ENCODE results near the gene RASSF5. TPM values are rescaled to one million over a fixed set of nuclear protein-coding genes. Genes with fewer than 3 reads are reported as not detected.

RASSF5 gene
- total and polyA plus RNA-seq, 10 of the 15 experiments (the other 5 are each of a cell fraction or from before 2014, with no cell fraction given), result 14.0 to 89.6 (median 68.9) TPM

DNA sequence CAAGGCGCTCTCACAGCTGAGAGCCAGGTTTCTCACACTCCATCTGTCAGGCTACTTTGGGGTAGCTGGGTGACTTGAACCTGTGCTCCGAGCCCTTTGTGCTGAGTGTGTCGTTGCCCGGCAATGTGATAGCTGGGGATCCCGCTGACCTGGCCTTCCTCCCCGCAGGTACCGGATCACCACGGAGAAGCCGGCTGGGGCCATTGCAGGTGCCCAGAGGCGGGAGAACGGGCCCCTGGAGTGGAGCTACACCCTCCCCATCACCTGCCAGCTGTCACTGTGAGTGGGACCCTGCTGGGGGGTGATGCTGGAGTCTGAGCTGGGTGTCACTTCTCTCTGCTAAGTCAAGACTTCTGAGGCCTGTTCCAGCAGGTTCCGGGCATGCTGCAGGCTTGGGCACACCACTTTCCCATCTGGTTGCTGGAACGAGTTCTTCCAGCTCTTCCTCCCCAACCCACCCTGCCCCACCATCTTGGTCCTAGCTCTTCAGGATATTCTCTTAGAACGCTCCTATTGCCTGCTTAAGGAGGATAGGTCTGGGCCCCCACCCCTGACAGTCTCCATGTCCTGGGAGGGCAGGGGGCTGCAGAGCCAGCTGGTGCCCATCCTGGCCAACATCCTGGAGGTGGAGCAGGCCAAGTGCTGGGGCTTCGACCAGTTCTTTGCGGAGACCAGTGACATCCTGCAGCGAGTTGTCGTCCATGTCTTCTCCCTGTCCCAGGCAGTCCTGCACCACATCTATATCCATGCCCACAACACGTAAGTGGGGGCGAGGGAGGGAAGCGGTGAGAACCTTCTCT is 29.6 kb upstream of the RASSF5 start:
- H3K9me3 ChIP-seq (replicated peaks; ENCODE audit: control insufficient read depth, insufficient read depth, low read length), result no peaks in the 10 kb centered on the region
- intact Hi-C loops (cut with micrococcal nuclease; ENCODE audit: unreplicated experiment), result loop anchor here (2.0 kb wide), 3 partner anchors 15 to 105 kb away; no protein-coding TSS in a partner anchor
- no peak for TF ChIP-seq ZBED1 (IDR thresholded peaks at IDR 0.05; ENCODE audit: borderline replicate concordance)
- no peak for TF ChIP-seq SP1 (IDR thresholded peaks at IDR 0.05; ENCODE audit: low read depth, low read length)
- TF ChIP-seq, protein P1, sequence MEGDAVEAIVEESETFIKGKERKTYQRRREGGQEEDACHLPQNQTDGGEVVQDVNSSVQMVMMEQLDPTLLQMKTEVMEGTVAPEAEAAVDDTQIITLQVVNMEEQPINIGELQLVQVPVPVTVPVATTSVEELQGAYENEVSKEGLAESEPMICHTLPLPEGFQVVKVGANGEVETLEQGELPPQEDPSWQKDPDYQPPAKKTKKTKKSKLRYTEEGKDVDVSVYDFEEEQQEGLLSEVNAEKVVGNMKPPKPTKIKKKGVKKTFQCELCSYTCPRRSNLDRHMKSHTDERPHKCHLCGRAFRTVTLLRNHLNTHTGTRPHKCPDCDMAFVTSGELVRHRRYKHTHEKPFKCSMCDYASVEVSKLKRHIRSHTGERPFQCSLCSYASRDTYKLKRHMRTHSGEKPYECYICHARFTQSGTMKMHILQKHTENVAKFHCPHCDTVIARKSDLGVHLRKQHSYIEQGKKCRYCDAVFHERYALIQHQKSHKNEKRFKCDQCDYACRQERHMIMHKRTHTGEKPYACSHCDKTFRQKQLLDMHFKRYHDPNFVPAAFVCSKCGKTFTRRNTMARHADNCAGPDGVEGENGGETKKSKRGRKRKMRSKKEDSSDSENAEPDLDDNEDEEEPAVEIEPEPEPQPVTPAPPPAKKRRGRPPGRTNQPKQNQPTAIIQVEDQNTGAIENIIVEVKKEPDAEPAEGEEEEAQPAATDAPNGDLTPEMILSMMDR (IDR thresholded peaks at IDR 0.05 in 2 of 3, conservative IDR thresholded peaks at IDR 0.05 in 1 of 3; ENCODE audit: control insufficient read depth in 2 of 3, extremely low read depth in 1 of 3, insufficient read depth in 1 of 3, low read depth in 3 of 3, low read length in 3 of 3), result no peak
- TF ChIP-seq, protein P2, sequence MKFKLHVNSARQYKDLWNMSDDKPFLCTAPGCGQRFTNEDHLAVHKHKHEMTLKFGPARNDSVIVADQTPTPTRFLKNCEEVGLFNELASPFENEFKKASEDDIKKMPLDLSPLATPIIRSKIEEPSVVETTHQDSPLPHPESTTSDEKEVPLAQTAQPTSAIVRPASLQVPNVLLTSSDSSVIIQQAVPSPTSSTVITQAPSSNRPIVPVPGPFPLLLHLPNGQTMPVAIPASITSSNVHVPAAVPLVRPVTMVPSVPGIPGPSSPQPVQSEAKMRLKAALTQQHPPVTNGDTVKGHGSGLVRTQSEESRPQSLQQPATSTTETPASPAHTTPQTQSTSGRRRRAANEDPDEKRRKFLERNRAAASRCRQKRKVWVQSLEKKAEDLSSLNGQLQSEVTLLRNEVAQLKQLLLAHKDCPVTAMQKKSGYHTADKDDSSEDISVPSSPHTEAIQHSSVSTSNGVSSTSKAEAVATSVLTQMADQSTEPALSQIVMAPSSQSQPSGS (IDR thresholded peaks at IDR 0.05; ENCODE audit: low read length), result no peak
- TF ChIP-seq HDAC2 (IDR thresholded peaks at IDR 0.05), result no peak
- TF ChIP-seq MEF2A (IDR thresholded peaks at IDR 0.05; ENCODE audit: insufficient read depth, low read depth, low read length), result no peak
- TF ChIP-seq SRF (IDR thresholded peaks at IDR 0.05; ENCODE audit: low read depth in 2 of 2, low read length in 2 of 2), result no peak
- TF ChIP-seq TARDBP (IDR thresholded peaks at IDR 0.05; ENCODE audit: borderline replicate concordance), result no peak
- TF ChIP-seq GATAD2B (conservative IDR thresholded peaks at IDR 0.05; ENCODE audit: low read depth), result no peak
- no peak for TF ChIP-seq BMI1 (IDR thresholded peaks at IDR 0.05; ENCODE audit: borderline replicate concordance)
- TF ChIP-seq, protein P3, sequence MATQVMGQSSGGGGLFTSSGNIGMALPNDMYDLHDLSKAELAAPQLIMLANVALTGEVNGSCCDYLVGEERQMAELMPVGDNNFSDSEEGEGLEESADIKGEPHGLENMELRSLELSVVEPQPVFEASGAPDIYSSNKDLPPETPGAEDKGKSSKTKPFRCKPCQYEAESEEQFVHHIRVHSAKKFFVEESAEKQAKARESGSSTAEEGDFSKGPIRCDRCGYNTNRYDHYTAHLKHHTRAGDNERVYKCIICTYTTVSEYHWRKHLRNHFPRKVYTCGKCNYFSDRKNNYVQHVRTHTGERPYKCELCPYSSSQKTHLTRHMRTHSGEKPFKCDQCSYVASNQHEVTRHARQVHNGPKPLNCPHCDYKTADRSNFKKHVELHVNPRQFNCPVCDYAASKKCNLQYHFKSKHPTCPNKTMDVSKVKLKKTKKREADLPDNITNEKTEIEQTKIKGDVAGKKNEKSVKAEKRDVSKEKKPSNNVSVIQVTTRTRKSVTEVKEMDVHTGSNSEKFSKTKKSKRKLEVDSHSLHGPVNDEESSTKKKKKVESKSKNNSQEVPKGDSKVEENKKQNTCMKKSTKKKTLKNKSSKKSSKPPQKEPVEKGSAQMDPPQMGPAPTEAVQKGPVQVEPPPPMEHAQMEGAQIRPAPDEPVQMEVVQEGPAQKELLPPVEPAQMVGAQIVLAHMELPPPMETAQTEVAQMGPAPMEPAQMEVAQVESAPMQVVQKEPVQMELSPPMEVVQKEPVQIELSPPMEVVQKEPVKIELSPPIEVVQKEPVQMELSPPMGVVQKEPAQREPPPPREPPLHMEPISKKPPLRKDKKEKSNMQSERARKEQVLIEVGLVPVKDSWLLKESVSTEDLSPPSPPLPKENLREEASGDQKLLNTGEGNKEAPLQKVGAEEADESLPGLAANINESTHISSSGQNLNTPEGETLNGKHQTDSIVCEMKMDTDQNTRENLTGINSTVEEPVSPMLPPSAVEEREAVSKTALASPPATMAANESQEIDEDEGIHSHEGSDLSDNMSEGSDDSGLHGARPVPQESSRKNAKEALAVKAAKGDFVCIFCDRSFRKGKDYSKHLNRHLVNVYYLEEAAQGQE (IDR thresholded peaks at IDR 0.05; ENCODE audit: low read depth, low read length), result no peak
- no peak for TF ChIP-seq BCL3 (IDR thresholded peaks at IDR 0.05; ENCODE audit: borderline replicate concordance, insufficient read depth, low read depth, low read length, poor library complexity, severe bottlenecking)
- no peak for TF ChIP-seq NBN (IDR thresholded peaks at IDR 0.05)
- TF ChIP-seq IRF4 (IDR thresholded peaks at IDR 0.05; ENCODE audit: low read depth, low read length), result no peak
- TF ChIP-seq RAD21 (IDR thresholded peaks at IDR 0.05; ENCODE audit: insufficient read depth, low read depth, low read length), result no peak

More for the DNA sequence above, 29.6 kb upstream of the RASSF5 start:
- BruUV-seq (replicated peaks), result no TSS peak
- Histone ChIP-seq H3K27me3 (replicated peaks in 1 of 2; ENCODE audit: control insufficient read depth in 2 of 2, insufficient read depth in 2 of 2, low read length in 1 of 2) (no peaks in the 10 kb centered on the region), H3K79me2 (ENCODE audit: control insufficient read depth, insufficient read depth, low read length) (peaks cover 8% of the 10 kb centered on the region), H3K4me2 (ENCODE audit: control insufficient read depth, insufficient read depth) (no peak overlapping the region), H2AFZ (ENCODE audit: control insufficient read depth, low read depth, low read length) (no peak overlapping the region), H3K36me3 (ENCODE audit: control insufficient read depth in 2 of 2, insufficient read depth in 2 of 2, low read length in 1 of 2) (peaks cover 31 to 48% of the 10 kb centered on the region in 2 experiments), H3K9ac (ENCODE audit: control insufficient read depth, insufficient read depth, low read length) (no peak overlapping the region), H3K27ac (ENCODE audit: control insufficient read depth, insufficient read depth) (no peak overlapping the region), H4K20me1 (ENCODE audit: control insufficient read depth, insufficient read depth) (no peaks in the 10 kb centered on the region), H3K4me3 (no peak overlapping the region), H3K4me1 (ENCODE audit: control insufficient read depth, insufficient read depth, low read length) (peaks cover 26% of the 10 kb centered on the region)
- ChIA-PET POLR2A (interaction anchor here (0.8 to 1.8 kb wide), 3 partner anchors 7 to 29 kb away, joined by 3 to 13 read pairs (median 3); partner anchors contain the start of gene IKBKE), SMC1A (ENCODE audit: uncharacterized antibody, unreplicated experiment) (interaction anchor here (0.6 to 3.7 kb wide), 7 partner anchors 7 to 157 kb away, joined by 3 to 70 read pairs (median 5); partner anchors contain the start of gene IKBKE), CTCF (interaction anchor here (0.6 to 10.7 kb wide), 13 partner anchors 12 to 186 kb away, joined by 3 to 199 read pairs (median 13); no protein-coding TSS in a partner anchor), RAD21 (ENCODE audit: unreplicated experiment) (interaction anchor here (0.6 to 4.4 kb wide), 9 partner anchors 7 to 105 kb away, joined by 3 to 55 read pairs (median 4); partner anchors contain the start of gene IKBKE)
- FAIRE-seq, result no peak
- no peak for DNase-seq (ENCODE audit: low read depth, low spot score)
- no peak for ATAC-seq
- in situ Hi-C loops (cut with MboI), result no loop called here
- WGBS (ENCODE audit: insufficient coverage, insufficient replicate concordance, low lambda C conversion rate, missing lambda C conversion rate), result 91% methylated on average over 20 of the region's 21 CpGs
